Measurements from ENCODE around the gene RRAD. TPM values are rescaled to one million over a fixed set of nuclear protein-coding genes. Genes with fewer than 3 reads are reported as not detected.

Gene RRAD
- polyA plus RNA-seq, 1 donor from 2014 or later: 1.0 TPM

GRCh38 chr16:66917741-66918140 lies 7.6 kb downstream of the RRAD start:
- no peak overlapping the region for H3K4me3 ChIP-seq (ENCODE audit: low read length)
- H3K79me2 ChIP-seq (replicated peaks; ENCODE audit: insufficient read depth, low read length): no peaks in the 10 kb centered on the region
- H4K20me1 ChIP-seq (ENCODE audit: insufficient read depth): no peaks in the 10 kb centered on the region
- no peak overlapping the region for H3K9ac ChIP-seq (ENCODE audit: low read length)
- H3F3A ChIP-seq (ENCODE audit: insufficient read depth, low read length, poor library complexity, severe bottlenecking): no peaks in the 10 kb centered on the region
- H3K36me3 ChIP-seq (ENCODE audit: insufficient read depth, low read length): no peaks in the 10 kb centered on the region
- H3K9me3 ChIP-seq (ENCODE audit: low read length): no peaks in the 10 kb centered on the region
- no peak overlapping the region for H2AFZ ChIP-seq (ENCODE audit: low read depth, low read length)
- TF ChIP-seq EP300 (conservative IDR thresholded peaks at IDR 0.05; ENCODE audit: poor library complexity, severe bottlenecking) (no peak), MXI1 (conservative IDR thresholded peaks at IDR 0.05; ENCODE audit: poor library complexity, severe bottlenecking) (no peak), RAD21 (conservative IDR thresholded peaks at IDR 0.05) (no peak), TAF1 (IDR thresholded peaks at IDR 0.05; ENCODE audit: low read depth) (no peak), CTCF (IDR thresholded peaks at IDR 0.05; ENCODE audit: poor library complexity, severe bottlenecking) (no peak), POLR2AphosphoS5 (IDR thresholded peaks at IDR 0.05) (no peak), SMC3 (conservative IDR thresholded peaks at IDR 0.05; ENCODE audit: poor library complexity) (no peak), EZH2 (IDR thresholded peaks at IDR 0.05; ENCODE audit: borderline replicate concordance, insufficient read depth, low read length, poor library complexity, severe bottlenecking) (no peak)
- TF ChIP-seq, protein P1, sequence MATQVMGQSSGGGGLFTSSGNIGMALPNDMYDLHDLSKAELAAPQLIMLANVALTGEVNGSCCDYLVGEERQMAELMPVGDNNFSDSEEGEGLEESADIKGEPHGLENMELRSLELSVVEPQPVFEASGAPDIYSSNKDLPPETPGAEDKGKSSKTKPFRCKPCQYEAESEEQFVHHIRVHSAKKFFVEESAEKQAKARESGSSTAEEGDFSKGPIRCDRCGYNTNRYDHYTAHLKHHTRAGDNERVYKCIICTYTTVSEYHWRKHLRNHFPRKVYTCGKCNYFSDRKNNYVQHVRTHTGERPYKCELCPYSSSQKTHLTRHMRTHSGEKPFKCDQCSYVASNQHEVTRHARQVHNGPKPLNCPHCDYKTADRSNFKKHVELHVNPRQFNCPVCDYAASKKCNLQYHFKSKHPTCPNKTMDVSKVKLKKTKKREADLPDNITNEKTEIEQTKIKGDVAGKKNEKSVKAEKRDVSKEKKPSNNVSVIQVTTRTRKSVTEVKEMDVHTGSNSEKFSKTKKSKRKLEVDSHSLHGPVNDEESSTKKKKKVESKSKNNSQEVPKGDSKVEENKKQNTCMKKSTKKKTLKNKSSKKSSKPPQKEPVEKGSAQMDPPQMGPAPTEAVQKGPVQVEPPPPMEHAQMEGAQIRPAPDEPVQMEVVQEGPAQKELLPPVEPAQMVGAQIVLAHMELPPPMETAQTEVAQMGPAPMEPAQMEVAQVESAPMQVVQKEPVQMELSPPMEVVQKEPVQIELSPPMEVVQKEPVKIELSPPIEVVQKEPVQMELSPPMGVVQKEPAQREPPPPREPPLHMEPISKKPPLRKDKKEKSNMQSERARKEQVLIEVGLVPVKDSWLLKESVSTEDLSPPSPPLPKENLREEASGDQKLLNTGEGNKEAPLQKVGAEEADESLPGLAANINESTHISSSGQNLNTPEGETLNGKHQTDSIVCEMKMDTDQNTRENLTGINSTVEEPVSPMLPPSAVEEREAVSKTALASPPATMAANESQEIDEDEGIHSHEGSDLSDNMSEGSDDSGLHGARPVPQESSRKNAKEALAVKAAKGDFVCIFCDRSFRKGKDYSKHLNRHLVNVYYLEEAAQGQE (IDR thresholded peaks at IDR 0.05; ENCODE audit: borderline replicate concordance): no peak
- H3K27ac ChIP-seq (ENCODE audit: low read length): no peak overlapping the region
- H3K4me2 ChIP-seq (ENCODE audit: low read length): no peak overlapping the region
- no peaks in the 10 kb centered on the region for H3K27me3 ChIP-seq (ENCODE audit: insufficient read depth, low read depth, low read length)
- H3K9me2 ChIP-seq (ENCODE audit: insufficient read depth, low read length): no peaks in the 10 kb centered on the region

- Histone ChIP-seq H3K27me3 (ENCODE audit: insufficient read depth, low read depth, low read length) (no peaks in the 10 kb centered on the region), H3K9me3 (ENCODE audit: low read length) (no peaks in the 10 kb centered on the region), H2AFZ (ENCODE audit: low read depth, low read length) (no peak overlapping the region), H3K9me2 (ENCODE audit: insufficient read depth, low read length) (no peaks in the 10 kb centered on the region), H3K36me3 (ENCODE audit: insufficient read depth, low read length) (no peaks in the 10 kb centered on the region), H4K20me1 (ENCODE audit: insufficient read depth) (no peaks in the 10 kb centered on the region), H3K27ac (ENCODE audit: low read length) (no peak overlapping the region), H3K4me3 (ENCODE audit: low read length) (no peak overlapping the region), H3F3A (ENCODE audit: insufficient read depth, low read length, poor library complexity, severe bottlenecking) (no peaks in the 10 kb centered on the region), H3K4me2 (ENCODE audit: low read length) (no peak overlapping the region), H3K79me2 (replicated peaks; ENCODE audit: insufficient read depth, low read length) (no peaks in the 10 kb centered on the region), H3K9ac (ENCODE audit: low read length) (no peak overlapping the region)
- TF ChIP-seq MXI1 (conservative IDR thresholded peaks at IDR 0.05; ENCODE audit: poor library complexity, severe bottlenecking): no peak
- no peak for TF ChIP-seq SMC3 (conservative IDR thresholded peaks at IDR 0.05; ENCODE audit: poor library complexity)
- TF ChIP-seq CTCF (IDR thresholded peaks at IDR 0.05; ENCODE audit: poor library complexity, severe bottlenecking): no peak
These were observed 8.8 kb downstream of the RRAD start for GRCh38 chr16:66916518-66916917.
